Measurements from ENCODE around the gene PDXDC1.
A peak's percentile ranks its signal among the peaks of the same experiment; 100 is the strongest.
"Not testable (repeated sequence)": the region's sequence is repeated elsewhere in the genome, so short reads cannot be mapped to it uniquely, and the experiment has no call there.

Gene PDXDC1

GRCh38 chr16:15154650-15155562 is 180.1 kb downstream of the PDXDC1 start:
- H3K9ac ChIP-seq (ENCODE audit: low read depth, low read length); H3K9me3 ChIP-seq (ENCODE audit: control insufficient read depth, insufficient read depth, low read length); H3K27me3 ChIP-seq (ENCODE audit: control insufficient read depth, insufficient read depth, low read length); H3K36me3 ChIP-seq (ENCODE audit: control insufficient read depth, insufficient read depth, low read length); H3K4me1 ChIP-seq (ENCODE audit: control insufficient read depth, insufficient read depth, low read length): not testable (repeated sequence)
- H3K4me3 ChIP-seq (ENCODE audit: low read depth, low read length): peak overlapping the region; percentile 39

DNA sequence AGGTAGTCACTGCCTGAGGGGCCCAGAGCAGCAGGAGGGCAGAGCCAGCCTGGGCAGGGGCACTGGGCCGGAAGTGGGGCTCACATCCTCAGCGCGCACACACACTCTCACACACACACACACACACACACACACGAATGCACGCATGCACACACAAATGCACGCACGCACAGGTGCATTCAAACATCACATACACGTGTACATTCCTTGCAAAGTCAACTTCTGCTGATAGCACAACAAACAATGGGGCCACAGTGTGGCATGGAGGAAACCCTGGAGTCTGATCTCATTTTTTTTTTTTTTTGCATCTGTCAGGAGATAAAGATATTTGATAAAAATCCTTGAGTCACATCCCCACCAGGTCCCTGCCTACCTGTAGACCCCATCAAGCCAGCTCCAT is 182.8 kb downstream of the PDXDC1 start:
- not testable (repeated sequence) for H3K27me3 ChIP-seq (ENCODE audit: control insufficient read depth, insufficient read depth, low read length); H3K4me3 ChIP-seq (ENCODE audit: low read depth, low read length); H3K36me3 ChIP-seq (ENCODE audit: control insufficient read depth, insufficient read depth, low read length); H3K9me3 ChIP-seq (ENCODE audit: control insufficient read depth, insufficient read depth, low read length); H3K4me1 ChIP-seq (ENCODE audit: control insufficient read depth, insufficient read depth, low read length); H3K9ac ChIP-seq (ENCODE audit: low read depth, low read length)

DNA sequence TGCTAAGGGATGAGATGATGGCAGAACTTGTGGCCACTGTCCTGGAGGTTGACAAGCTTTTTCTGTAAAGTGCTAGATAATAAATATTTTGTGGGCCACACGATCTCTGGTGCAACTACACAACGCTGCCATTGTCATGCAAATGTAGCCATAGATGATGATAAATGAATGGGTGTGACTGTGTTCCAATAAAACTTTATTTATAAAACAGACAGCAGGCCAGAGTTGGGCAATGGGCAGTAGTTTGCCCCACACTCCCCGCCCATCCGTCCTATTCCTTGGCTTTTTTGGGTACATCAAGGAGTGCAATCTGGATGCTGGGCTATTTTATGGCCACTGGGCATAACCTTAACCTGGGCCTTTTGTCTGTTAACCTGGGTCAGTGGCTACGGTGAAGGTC is 184.8 kb downstream of the PDXDC1 start:
- H3K36me3 ChIP-seq (ENCODE audit: control insufficient read depth, insufficient read depth, low read length); H3K27me3 ChIP-seq (ENCODE audit: control insufficient read depth, insufficient read depth, low read length); H3K9ac ChIP-seq (ENCODE audit: low read depth, low read length); H3K4me3 ChIP-seq (ENCODE audit: low read depth, low read length); H3K9me3 ChIP-seq (ENCODE audit: control insufficient read depth, insufficient read depth, low read length); H3K4me1 ChIP-seq (ENCODE audit: control insufficient read depth, insufficient read depth, low read length): not testable (repeated sequence)

GRCh38 chr16:15160571-15160970 is 185.7 kb downstream of the PDXDC1 start:
- H3K36me3 ChIP-seq (ENCODE audit: control insufficient read depth, insufficient read depth, low read length); H3K9me3 ChIP-seq (ENCODE audit: control insufficient read depth, insufficient read depth, low read length); H3K4me1 ChIP-seq (ENCODE audit: control insufficient read depth, insufficient read depth, low read length); H3K27me3 ChIP-seq (ENCODE audit: control insufficient read depth, insufficient read depth, low read length); H3K4me3 ChIP-seq (ENCODE audit: low read depth, low read length); H3K9ac ChIP-seq (ENCODE audit: low read depth, low read length): not testable (repeated sequence)

GRCh38 chr16:15163055-15163454 is 188.2 kb downstream of the PDXDC1 start:
- not testable (repeated sequence) for H3K27me3 ChIP-seq (ENCODE audit: control insufficient read depth, insufficient read depth, low read length); H3K4me1 ChIP-seq (ENCODE audit: control insufficient read depth, insufficient read depth, low read length); H3K9me3 ChIP-seq (ENCODE audit: control insufficient read depth, insufficient read depth, low read length); H3K36me3 ChIP-seq (ENCODE audit: control insufficient read depth, insufficient read depth, low read length); H3K4me3 ChIP-seq (ENCODE audit: low read depth, low read length); H3K9ac ChIP-seq (ENCODE audit: low read depth, low read length)

DNA sequence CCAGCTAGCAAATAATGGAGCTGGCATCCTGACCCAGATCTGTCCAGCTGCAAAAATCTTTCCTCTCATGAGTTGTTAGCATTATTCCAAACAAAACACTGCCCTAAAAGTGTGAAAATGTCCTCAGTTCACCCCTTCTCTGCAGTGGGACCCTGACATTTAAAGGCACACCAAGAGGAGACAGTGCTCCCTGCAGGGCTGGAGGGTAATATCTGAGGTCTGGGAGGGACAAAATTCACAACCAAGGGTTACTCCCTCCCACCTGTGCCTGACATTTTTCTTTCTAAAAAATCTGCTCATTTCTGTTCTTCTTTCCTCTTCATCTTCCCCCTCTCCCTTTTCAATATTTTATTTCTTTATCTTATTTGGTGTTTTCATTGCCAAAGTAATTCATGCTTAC is 191.4 kb downstream of the PDXDC1 start:
- H3K4me3 ChIP-seq (ENCODE audit: low read depth, low read length); H3K4me1 ChIP-seq (ENCODE audit: control insufficient read depth, insufficient read depth, low read length); H3K9ac ChIP-seq (ENCODE audit: low read depth, low read length); H3K27me3 ChIP-seq (ENCODE audit: control insufficient read depth, insufficient read depth, low read length); H3K36me3 ChIP-seq (ENCODE audit: control insufficient read depth, insufficient read depth, low read length); H3K9me3 ChIP-seq (ENCODE audit: control insufficient read depth, insufficient read depth, low read length): not testable (repeated sequence)

DNA sequence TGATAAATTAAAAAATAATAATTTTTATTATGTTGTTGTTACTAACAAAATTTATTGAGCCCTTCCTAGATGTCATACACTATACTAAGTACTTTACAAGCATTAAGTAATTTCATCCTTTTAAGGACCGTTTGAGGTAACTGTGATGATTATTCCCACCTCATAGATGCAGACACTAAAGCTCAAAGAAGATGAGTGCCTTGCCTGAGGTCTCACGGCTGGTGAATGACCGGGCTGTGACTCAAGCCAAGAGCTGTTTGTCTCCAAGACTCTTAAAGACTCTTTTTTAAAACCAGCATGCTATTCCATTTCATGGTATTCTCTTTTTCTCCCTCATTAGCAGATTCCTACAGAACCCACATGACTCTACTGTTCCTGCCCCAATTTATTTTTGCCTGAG is 193.5 kb downstream of the PDXDC1 start:
- not testable (repeated sequence) for H3K4me1 ChIP-seq (ENCODE audit: control insufficient read depth, insufficient read depth, low read length); H3K27me3 ChIP-seq (ENCODE audit: control insufficient read depth, insufficient read depth, low read length); H3K4me3 ChIP-seq (ENCODE audit: low read depth, low read length); H3K9me3 ChIP-seq (ENCODE audit: control insufficient read depth, insufficient read depth, low read length); H3K9ac ChIP-seq (ENCODE audit: low read depth, low read length); H3K36me3 ChIP-seq (ENCODE audit: control insufficient read depth, insufficient read depth, low read length)

DNA sequence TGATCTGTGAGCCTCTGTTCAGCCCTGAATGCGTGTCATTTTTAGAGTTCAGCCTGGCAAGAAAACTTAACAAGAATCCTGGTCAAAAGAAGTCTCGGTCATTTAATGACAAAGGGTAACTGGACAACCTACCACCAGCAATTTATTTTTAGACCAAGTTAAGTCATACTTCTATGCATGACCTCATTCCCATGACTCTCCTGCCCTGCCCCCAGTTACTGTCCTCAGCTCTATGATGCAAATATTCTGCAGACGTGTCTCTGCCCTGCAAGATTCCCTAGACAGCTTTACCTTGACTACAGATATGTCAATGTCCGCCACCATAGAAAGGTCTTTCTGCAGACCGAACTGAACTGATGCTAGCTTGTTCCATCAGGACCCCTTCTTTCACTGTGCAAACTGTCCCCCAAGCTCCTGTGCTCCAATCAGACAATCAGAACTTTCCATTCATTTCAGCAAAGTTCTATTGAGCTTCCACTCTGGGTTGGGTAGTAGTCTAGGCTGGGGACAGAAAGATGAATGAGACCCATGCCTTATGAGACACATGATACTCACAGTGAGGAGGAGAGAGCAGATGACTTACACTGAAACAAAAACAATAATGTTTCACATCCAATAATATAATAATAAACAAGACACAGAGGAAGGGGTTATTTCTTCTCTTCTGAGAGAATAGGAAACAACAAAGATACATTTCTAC is 194.3 kb downstream of the PDXDC1 start:
- H3K9ac ChIP-seq (ENCODE audit: low read depth, low read length); H3K9me3 ChIP-seq (ENCODE audit: control insufficient read depth, insufficient read depth, low read length); H3K27me3 ChIP-seq (ENCODE audit: control insufficient read depth, insufficient read depth, low read length); H3K4me1 ChIP-seq (ENCODE audit: control insufficient read depth, insufficient read depth, low read length); H3K36me3 ChIP-seq (ENCODE audit: control insufficient read depth, insufficient read depth, low read length); H3K4me3 ChIP-seq (ENCODE audit: low read depth, low read length): not testable (repeated sequence)

- H3K9me3 ChIP-seq (ENCODE audit: control insufficient read depth, insufficient read depth, low read length); H3K9ac ChIP-seq (ENCODE audit: low read depth, low read length); H3K4me3 ChIP-seq (ENCODE audit: low read depth, low read length); H3K36me3 ChIP-seq (ENCODE audit: control insufficient read depth, insufficient read depth, low read length); H3K4me1 ChIP-seq (ENCODE audit: control insufficient read depth, insufficient read depth, low read length); H3K27me3 ChIP-seq (ENCODE audit: control insufficient read depth, insufficient read depth, low read length): not testable (repeated sequence)
Measured at GRCh38 chr16:15179909-15180308, 205.1 kb downstream of the PDXDC1 start.

- H3K4me1 ChIP-seq (ENCODE audit: control insufficient read depth, insufficient read depth, low read length); H3K9ac ChIP-seq (ENCODE audit: low read depth, low read length); H3K4me3 ChIP-seq (ENCODE audit: low read depth, low read length); H3K36me3 ChIP-seq (ENCODE audit: control insufficient read depth, insufficient read depth, low read length); H3K27me3 ChIP-seq (ENCODE audit: control insufficient read depth, insufficient read depth, low read length); H3K9me3 ChIP-seq (ENCODE audit: control insufficient read depth, insufficient read depth, low read length): not testable (repeated sequence)
Measured at GRCh38 chr16:15180946-15181345, 206.1 kb downstream of the PDXDC1 start.

- not testable (repeated sequence) for H3K36me3 ChIP-seq (ENCODE audit: control insufficient read depth, insufficient read depth, low read length); H3K9me3 ChIP-seq (ENCODE audit: control insufficient read depth, insufficient read depth, low read length); H3K9ac ChIP-seq (ENCODE audit: low read depth, low read length); H3K4me1 ChIP-seq (ENCODE audit: control insufficient read depth, insufficient read depth, low read length); H3K4me3 ChIP-seq (ENCODE audit: low read depth, low read length); H3K27me3 ChIP-seq (ENCODE audit: control insufficient read depth, insufficient read depth, low read length)
Measured at GRCh38 chr16:15184000-15184399, 209.2 kb downstream of the PDXDC1 start.
